CD14-positive monocyte (primary cell): Measurements from ENCODE around the gene CPSF6. TPM values are rescaled to one million over a fixed set of nuclear protein-coding genes. Genes with fewer than 3 reads are reported as not detected.

Experiments used
- DNase-seq, 3 donors: peaks; one replicate each; pipeline ENCODE4 v3.0.0-alpha.2; 2011 to 2022
- H2AFZ ChIP-seq: 2 replicates; pipeline ENCODE4 v1.6.0; 2012; ENCODE audit warnings: mild to moderate bottlenecking, low read depth, low read length, inconsistent platforms; ENCODE audit not compliant: insufficient read depth, poor library complexity, severe bottlenecking
- H3K27ac ChIP-seq, 2 donors: 1 replicate in 1 of 2; 2 replicates in 1 of 2; pipeline ENCODE4 v1.5.1; 2012 to 2013; ENCODE audit warnings: low read length in 2 of 2, control low read depth in 1 of 2, inconsistent platforms in 1 of 2, low read depth in 1 of 2, mild to moderate bottlenecking in 1 of 2
- H3K27me3 ChIP-seq, 2 donors: one replicate each; pipeline versions ENCODE4 v1.6.0 to v1.6.1; 2011 to 2013; ENCODE audit warnings: low read length in 2 of 2; ENCODE audit not compliant: control insufficient read depth in 2 of 2, insufficient read depth in 2 of 2
- H3K36me3 ChIP-seq, 2 donors: replicated peaks in 1 of 2; 1 replicate in 1 of 2; 2 replicates in 1 of 2; pipeline versions ENCODE4 v1.5.1 to v1.6.1; 2012 to 2013; ENCODE audit warnings: low read length in 2 of 2, control low read depth in 1 of 2, inconsistent platforms in 1 of 2, mild to moderate bottlenecking in 1 of 2; ENCODE audit not compliant: insufficient read depth in 2 of 2, control insufficient read depth in 1 of 2
- H3K4me1 ChIP-seq, 2 donors: 1 replicate in 1 of 2; 2 replicates in 1 of 2; pipeline versions ENCODE4 v1.5.1 to v1.6.1; 2012 to 2013; ENCODE audit warnings: low read length in 2 of 2, control low read depth in 1 of 2, inconsistent platforms in 1 of 2, mild to moderate bottlenecking in 1 of 2, moderate library complexity in 1 of 2; ENCODE audit not compliant: insufficient read depth in 2 of 2, control insufficient read depth in 1 of 2
- H3K4me2 ChIP-seq: replicated peaks from 2 replicates; pipeline ENCODE3; 2012; ENCODE audit warnings: low read length, moderate library complexity, mild to moderate bottlenecking; ENCODE audit not compliant: poor library complexity, severe bottlenecking; ENCODE audit errors: extremely low read depth
- H3K4me3 ChIP-seq, 3 experiments: fragments of 200-600 bp in 1 of 3; sonication (generic) in 1 of 3; replicated peaks in 1 of 3; 1 replicate in 2 of 3; 2 replicates in 1 of 3; pipeline ENCODE4 v1.5.1; 2011 to 2013; ENCODE audit warnings: low read length in 3 of 3, mild to moderate bottlenecking in 3 of 3, control low read depth in 2 of 3, low read depth in 2 of 3, inconsistent platforms in 1 of 3, moderate library complexity in 1 of 3
- H3K79me2 ChIP-seq: 2 replicates; pipeline ENCODE4 v1.6.0; 2012; ENCODE audit warnings: mild to moderate bottlenecking, control low read depth, inconsistent platforms, low read length, moderate library complexity; ENCODE audit not compliant: insufficient read depth
- H3K9ac ChIP-seq: 2 replicates; pipeline ENCODE4 v1.6.0; 2017; ENCODE audit warnings: low read length, mild to moderate bottlenecking; ENCODE audit not compliant: insufficient read depth, poor library complexity, severe bottlenecking
- H3K9me3 ChIP-seq, 2 donors: replicated peaks in 1 of 2; 1 replicate in 1 of 2; 2 replicates in 1 of 2; pipeline versions ENCODE4 v1.5.1 to v1.6.1; 2012 to 2013; ENCODE audit warnings: low read length in 2 of 2, control low read depth in 1 of 2; ENCODE audit not compliant: control insufficient read depth in 1 of 2, insufficient read depth in 1 of 2
- H4K20me1 ChIP-seq: 2 replicates; pipeline ENCODE4 v1.6.0; 2012; ENCODE audit warnings: mild to moderate bottlenecking, low read length, control low read depth, moderate library complexity; ENCODE audit not compliant: insufficient read depth
- H3K27ac Mint-ChIP-seq, 7 donors: one replicate each; pipeline ENCODE4 v1.8.0; 2020; ENCODE audit warnings: mild to moderate bottlenecking in 7 of 7, mixed read lengths in 7 of 7, moderate library complexity in 6 of 7, inconsistent platforms in 2 of 7
- H3K27me3 Mint-ChIP-seq, 3 donors: one replicate each; pipeline ENCODE4 v1.8.0; 2021 to 2022; ENCODE audit warnings: low read depth in 3 of 3, mild to moderate bottlenecking in 3 of 3, mixed read lengths in 3 of 3, moderate library complexity in 3 of 3, inconsistent platforms in 1 of 3
- H3K36me3 Mint-ChIP-seq, 2 donors: one replicate each; pipeline ENCODE4 v1.8.0; 2020; ENCODE audit warnings: mixed read lengths in 2 of 2, inconsistent platforms in 1 of 2, mild to moderate bottlenecking in 1 of 2
- H3K4me1 Mint-ChIP-seq: one replicate; pipeline ENCODE4 v1.8.0; 2020; ENCODE audit warnings: mild to moderate bottlenecking, mixed read lengths
- H3K4me3 Mint-ChIP-seq, 2 donors: one replicate each; pipeline ENCODE4 v1.8.0; 2020; ENCODE audit warnings: mild to moderate bottlenecking in 2 of 2, mixed read lengths in 2 of 2, moderate library complexity in 1 of 2
- H3K9me3 Mint-ChIP-seq, 7 donors: one replicate each; pipeline ENCODE4 v1.8.0; 2020 to 2022; ENCODE audit warnings: mixed read lengths in 7 of 7, mild to moderate bottlenecking in 6 of 7, moderate library complexity in 6 of 7, inconsistent platforms in 2 of 7
- WGBS: methylation state at CpG from one replicate; pipeline ENCODE4 v1.1.5; 2013; ENCODE audit warnings: missing lambda C conversion rate; ENCODE audit not compliant: insufficient coverage; 5-methylcytosine and 5-hydroxymethylcytosine counted together
- intact Hi-C, 2 donors: fragments of 100-400 bp; cut with micrococcal nuclease; formaldehyde crosslinking; loops; one replicate each; pipeline versions ENCODE4 v1.15.0 to v1.15.1; 2023
- polyA plus RNA-seq, 3 donors: library from polyadenylated mRNA; depleted of rRNA in 1 of 3; unstranded in 2 of 3; stranded (reverse) in 1 of 3; fragments of 300-500 nt in 2 of 3; fragments of >200 nt in 1 of 3; fragmentation: Illumina TruSeq in 2 of 3; gene quantifications; 1 replicate in 2 of 3; 2 replicates in 1 of 3; pipeline ENCODE4 v1.2.3, GENCODE V29; 2012 to 2021
- TF ChIP-seq, protein P1 (sequence below): fragments of 200-600 bp; IDR thresholded peaks from one replicate; pipeline ENCODE4 v1.8.0; 2022; ENCODE audit warnings: antibody characterized with exemption, mild to moderate bottlenecking

CPSF6 gene
- polyA plus RNA-seq, 3 donors = 18.3 to 38.0 (median 35.4) TPM

DNA sequence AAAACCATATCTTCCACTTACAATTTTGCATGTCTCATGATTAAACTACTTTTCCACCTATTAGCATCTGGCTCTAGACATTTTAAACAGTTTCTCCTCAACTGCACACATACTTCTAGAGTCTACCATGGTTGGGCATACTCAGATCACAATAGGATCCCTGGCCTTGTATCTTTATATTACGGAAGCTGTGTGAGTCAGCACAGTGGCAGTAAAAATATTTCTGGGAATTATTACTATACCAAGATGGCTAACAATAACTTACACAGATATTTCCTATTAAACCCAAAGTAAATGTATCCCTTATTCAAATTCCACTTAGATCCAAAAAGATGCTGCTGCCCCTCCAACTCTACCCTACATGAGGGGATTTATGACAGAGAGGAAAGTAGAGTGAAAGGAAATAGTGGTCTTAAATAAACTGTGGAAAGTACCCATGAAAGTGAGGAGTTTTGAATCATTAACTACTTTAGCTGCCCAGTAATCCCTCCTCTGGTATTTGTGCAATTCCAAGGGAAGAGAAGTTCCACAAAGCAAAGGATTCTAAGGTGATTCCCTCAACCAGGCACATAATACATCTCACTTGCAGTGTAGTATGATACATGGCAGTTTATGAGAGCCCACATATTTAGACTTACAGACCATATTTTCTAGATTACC lies 14.0 kb upstream of the CPSF6 start:
- Histone ChIP-seq H3K27me3 (no peaks in the 10 kb centered on the region), H4K20me1 (no peaks in the 10 kb centered on the region), H3K27ac (no peak overlapping the region), H3K4me1 (no peaks in the 10 kb centered on the region), H3K9ac (no peak overlapping the region), H3K4me3 (no peak overlapping the region), H3K4me2 (no peak overlapping the region), H2AFZ (no peak overlapping the region), H3K79me2 (no peaks in the 10 kb centered on the region), H3K36me3 (no peaks in the 10 kb centered on the region), H3K9me3 (peaks cover 0 to 5% of the 10 kb centered on the region in 2 donors)
- H3K4me1 Mint-ChIP-seq = no peaks in the 10 kb centered on the region
- H3K36me3 Mint-ChIP-seq = no peaks in the 10 kb centered on the region
- H3K9me3 Mint-ChIP-seq = peaks cover 6 to 12% (median 9%) of the 10 kb centered on the region in 7 donors
- no peak overlapping the region for H3K27ac Mint-ChIP-seq
- H3K4me3 Mint-ChIP-seq = no peak overlapping the region
- intact Hi-C loops = no loop called here
- H3K27me3 Mint-ChIP-seq = no peaks in the 10 kb centered on the region
- no CpG with 5 or more reads among the region's 1 CpG for WGBS
- no peak for DNase-seq
- TF ChIP-seq, protein P1, sequence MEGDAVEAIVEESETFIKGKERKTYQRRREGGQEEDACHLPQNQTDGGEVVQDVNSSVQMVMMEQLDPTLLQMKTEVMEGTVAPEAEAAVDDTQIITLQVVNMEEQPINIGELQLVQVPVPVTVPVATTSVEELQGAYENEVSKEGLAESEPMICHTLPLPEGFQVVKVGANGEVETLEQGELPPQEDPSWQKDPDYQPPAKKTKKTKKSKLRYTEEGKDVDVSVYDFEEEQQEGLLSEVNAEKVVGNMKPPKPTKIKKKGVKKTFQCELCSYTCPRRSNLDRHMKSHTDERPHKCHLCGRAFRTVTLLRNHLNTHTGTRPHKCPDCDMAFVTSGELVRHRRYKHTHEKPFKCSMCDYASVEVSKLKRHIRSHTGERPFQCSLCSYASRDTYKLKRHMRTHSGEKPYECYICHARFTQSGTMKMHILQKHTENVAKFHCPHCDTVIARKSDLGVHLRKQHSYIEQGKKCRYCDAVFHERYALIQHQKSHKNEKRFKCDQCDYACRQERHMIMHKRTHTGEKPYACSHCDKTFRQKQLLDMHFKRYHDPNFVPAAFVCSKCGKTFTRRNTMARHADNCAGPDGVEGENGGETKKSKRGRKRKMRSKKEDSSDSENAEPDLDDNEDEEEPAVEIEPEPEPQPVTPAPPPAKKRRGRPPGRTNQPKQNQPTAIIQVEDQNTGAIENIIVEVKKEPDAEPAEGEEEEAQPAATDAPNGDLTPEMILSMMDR = no peak

DNA sequence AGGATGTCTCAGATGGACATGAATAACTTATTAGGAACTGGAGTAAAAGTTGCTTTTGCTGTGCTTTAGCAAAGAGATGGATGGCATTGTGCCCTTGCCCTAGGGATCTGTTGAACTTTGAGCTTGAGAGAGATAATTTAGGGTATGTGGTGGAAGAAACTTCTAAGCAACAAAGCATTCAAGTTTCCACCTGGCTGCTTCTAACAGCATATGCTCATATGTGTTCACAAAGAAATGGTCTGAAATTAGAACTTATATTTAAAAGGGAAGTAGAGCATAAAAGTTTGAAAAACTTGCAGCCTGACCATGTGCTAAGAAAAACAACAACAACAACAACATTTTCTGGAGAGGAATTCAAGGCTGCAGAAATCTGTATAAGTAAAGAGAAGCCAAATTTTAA lies 7.9 kb upstream of the CPSF6 start:
- TF ChIP-seq, protein P1 = no peak

More for the DNA sequence above, 7.9 kb upstream of the CPSF6 start:
- Mint-ChIP-seq H3K4me1 (no peaks in the 10 kb centered on the region), H3K4me3 (no peak overlapping the region), H3K9me3 (peaks cover 20 to 34% (median 29%) of the 10 kb centered on the region in 7 donors), H3K27me3 (peaks cover 0 to 1% (median 0%) of the 10 kb centered on the region in 3 donors), H3K36me3 (peaks cover 5 to 10% of the 10 kb centered on the region in 2 donors), H3K27ac (no peak overlapping the region)
- H3K79me2 ChIP-seq = no peaks in the 10 kb centered on the region
- peaks cover 15 to 20% of the 10 kb centered on the region in 2 donors for H3K9me3 ChIP-seq
- intact Hi-C loops = no loop called here
- no peaks in the 10 kb centered on the region for H3K4me1 ChIP-seq
- H4K20me1 ChIP-seq = no peaks in the 10 kb centered on the region
- no peak overlapping the region for H2AFZ ChIP-seq
- no peak overlapping the region for H3K4me2 ChIP-seq
- no peak for DNase-seq
- no peak overlapping the region for H3K9ac ChIP-seq
- no peak overlapping the region for H3K27ac ChIP-seq
- H3K4me3 ChIP-seq = no peak overlapping the region
- no peaks in the 10 kb centered on the region for H3K27me3 ChIP-seq
- H3K36me3 ChIP-seq = no peaks in the 10 kb centered on the region
